Measurements from ENCODE around the gene NFIC.

The NFIC gene

GRCh38 chr19:3365093-3365835, 1.1 kb upstream of the NFIC start:
- no peak overlapping the region for H3K27ac ChIP-seq (ENCODE audit: low read length)
- H2AFZ ChIP-seq (ENCODE audit: low read length) = no peak overlapping the region
- H3K4me1 ChIP-seq (ENCODE audit: low read length) = no peaks in the 10 kb centered on the region
- no peak overlapping the region for H3K4me3 ChIP-seq (ENCODE audit: low read length)
- H3K27me3 ChIP-seq (replicated peaks; ENCODE audit: insufficient read depth, low read length) = peaks cover 93% of the 10 kb centered on the region
- no peaks in the 10 kb centered on the region for H3F3A ChIP-seq (ENCODE audit: insufficient read depth, low read length)
- no peak overlapping the region for H3K4me2 ChIP-seq (ENCODE audit: low read depth, low read length)
- no peaks in the 10 kb centered on the region for H4K20me1 ChIP-seq (ENCODE audit: insufficient read depth, low read length)
- H3K9ac ChIP-seq (ENCODE audit: low read length) = no peak overlapping the region
- no peaks in the 10 kb centered on the region for H3K36me3 ChIP-seq (replicated peaks; ENCODE audit: insufficient read depth, low read length)
- DNase-seq = no peak
- TF ChIP-seq CTCF (IDR thresholded peaks at IDR 0.05; ENCODE audit: low read length) (no peak), EZH2 (optimal IDR thresholded peaks at IDR 0.05; ENCODE audit: low read depth, low read length) (no peak), EZH2phosphoT487 (IDR thresholded peaks at IDR 0.05; ENCODE audit: low read length) (no peak)
- H3K79me2 ChIP-seq (ENCODE audit: low read length) = no peaks in the 10 kb centered on the region
- H3K9me2 ChIP-seq (replicated peaks; ENCODE audit: insufficient read depth, low read length) = no peaks in the 10 kb centered on the region
- no peaks in the 10 kb centered on the region for H3K9me3 ChIP-seq (replicated peaks; ENCODE audit: insufficient read depth, low read length)

GRCh38 chr19:3366753-3367627, 607 bp downstream of the NFIC start:
- Histone ChIP-seq H3K4me2 (ENCODE audit: low read depth, low read length) (no peak overlapping the region), H3F3A (ENCODE audit: insufficient read depth, low read length) (no peaks in the 10 kb centered on the region), H3K79me2 (ENCODE audit: low read length) (no peaks in the 10 kb centered on the region), H3K27me3 (replicated peaks; ENCODE audit: insufficient read depth, low read length) (peaks cover 94% of the 10 kb centered on the region), H3K9me2 (replicated peaks; ENCODE audit: insufficient read depth, low read length) (no peaks in the 10 kb centered on the region), H3K9ac (ENCODE audit: low read length) (no peak overlapping the region), H2AFZ (ENCODE audit: low read length) (no peak overlapping the region), H3K36me3 (replicated peaks; ENCODE audit: insufficient read depth, low read length) (no peaks in the 10 kb centered on the region), H4K20me1 (ENCODE audit: insufficient read depth, low read length) (no peaks in the 10 kb centered on the region), H3K4me1 (ENCODE audit: low read length) (no peaks in the 10 kb centered on the region), H3K27ac (ENCODE audit: low read length) (no peak overlapping the region), H3K4me3 (ENCODE audit: low read length) (no peak overlapping the region), H3K9me3 (replicated peaks; ENCODE audit: insufficient read depth, low read length) (no peaks in the 10 kb centered on the region)
- no peak for DNase-seq
- TF ChIP-seq EZH2 (optimal IDR thresholded peaks at IDR 0.05; ENCODE audit: low read depth, low read length) (no peak), CTCF (IDR thresholded peaks at IDR 0.05; ENCODE audit: low read length) (no peak), EZH2phosphoT487 (IDR thresholded peaks at IDR 0.05; ENCODE audit: low read length) (peak; percentile 52; the same call in 1 of the 2 replicates)

GRCh38 chr19:3367628-3368440, 1.5 kb downstream of the NFIC start:
- Histone ChIP-seq H3K4me3 (ENCODE audit: low read length) (no peak overlapping the region), H3K27ac (ENCODE audit: low read length) (no peak overlapping the region), H4K20me1 (ENCODE audit: insufficient read depth, low read length) (no peaks in the 10 kb centered on the region), H3K4me2 (ENCODE audit: low read depth, low read length) (no peak overlapping the region), H3K9me3 (replicated peaks; ENCODE audit: insufficient read depth, low read length) (no peaks in the 10 kb centered on the region), H3K79me2 (ENCODE audit: low read length) (no peaks in the 10 kb centered on the region), H3K9me2 (replicated peaks; ENCODE audit: insufficient read depth, low read length) (no peaks in the 10 kb centered on the region), H3F3A (ENCODE audit: insufficient read depth, low read length) (no peaks in the 10 kb centered on the region), H3K27me3 (replicated peaks; ENCODE audit: insufficient read depth, low read length) (peaks cover 94% of the 10 kb centered on the region), H3K9ac (ENCODE audit: low read length) (no peak overlapping the region), H2AFZ (ENCODE audit: low read length) (no peak overlapping the region), H3K36me3 (replicated peaks; ENCODE audit: insufficient read depth, low read length) (no peaks in the 10 kb centered on the region), H3K4me1 (ENCODE audit: low read length) (no peaks in the 10 kb centered on the region)
- TF ChIP-seq CTCF (IDR thresholded peaks at IDR 0.05; ENCODE audit: low read length) = no peak
- no peak for TF ChIP-seq EZH2 (optimal IDR thresholded peaks at IDR 0.05; ENCODE audit: low read depth, low read length)
- no peak for TF ChIP-seq EZH2phosphoT487 (IDR thresholded peaks at IDR 0.05; ENCODE audit: low read length)
- DNase-seq = no peak

Data from MM.1S (cell line).